ENCODE data around the gene ZMAT5.

ZMAT5 gene

DNA sequence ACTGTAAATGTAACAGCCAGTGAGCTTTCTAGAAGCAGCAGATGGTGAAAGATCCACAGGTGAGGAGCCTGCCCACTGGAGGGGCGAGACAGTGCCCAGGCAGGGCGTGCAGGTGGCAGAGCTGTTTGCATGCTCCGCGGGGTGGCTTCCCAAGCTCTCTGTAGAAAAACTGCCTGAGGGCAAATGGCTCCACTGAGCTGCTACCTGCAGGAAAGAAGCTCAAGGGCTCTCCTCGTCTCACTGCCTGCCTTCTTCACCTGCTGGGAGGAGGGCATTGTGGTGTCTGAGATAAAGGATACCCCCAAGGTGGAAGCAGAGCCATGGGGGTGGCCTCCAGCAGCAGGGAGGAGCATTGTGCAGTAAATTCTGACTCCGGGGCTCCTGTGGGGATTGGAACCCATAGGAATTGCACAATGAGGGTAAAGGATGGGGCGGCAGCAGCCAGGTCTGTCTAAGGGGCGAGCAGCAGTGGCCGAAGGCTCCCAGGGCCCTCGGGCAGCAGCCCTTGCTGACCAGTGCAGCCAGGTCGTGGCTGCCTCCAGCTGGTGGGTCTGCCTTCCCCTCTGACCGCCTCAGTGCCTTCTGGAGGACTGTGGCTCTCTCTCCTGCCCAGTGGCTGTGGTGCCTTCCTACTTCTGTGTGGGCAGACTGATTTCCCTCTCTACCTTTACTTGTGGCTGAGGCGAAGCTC lies 75.0 kb downstream of the ZMAT5 start:
- in situ Hi-C loops (cut with HindIII; ENCODE audit: low pct_unique_long_range_greater_than_20kb, low sequenced_read_pairs), result no loop called here
- no peak for TF ChIP-seq JUND (IDR thresholded peaks at IDR 0.05; ENCODE audit: low read depth)
- DNase-seq (ENCODE audit: low read depth in 1 of 2, low spot score in 1 of 2), result peak in 1 of 2 experiments; percentile 42

DNA sequence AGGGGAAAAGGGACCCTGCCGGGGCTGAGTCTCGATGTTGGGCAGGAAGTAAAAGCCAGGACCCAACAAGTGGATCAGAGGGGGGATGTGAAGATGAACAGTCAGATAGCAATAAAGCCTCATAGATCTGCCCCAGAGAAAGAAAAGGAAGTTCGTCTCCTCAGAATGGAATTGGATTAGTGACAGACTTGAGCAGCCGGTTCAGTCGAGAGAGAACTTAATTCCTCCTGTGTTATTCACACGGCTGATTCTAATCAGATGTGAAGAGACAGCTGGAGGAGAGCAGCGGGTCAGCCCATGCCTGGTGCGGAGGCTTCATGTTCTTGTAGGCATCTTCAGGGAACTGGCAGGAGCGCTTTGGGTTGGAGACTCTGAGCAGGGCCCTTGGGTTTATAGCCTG lies 76.3 kb downstream of the ZMAT5 start:
- peak in 1 of 2 experiments; percentile 50 for DNase-seq (ENCODE audit: low read depth in 1 of 2, low spot score in 1 of 2)
- in situ Hi-C loops (cut with HindIII; ENCODE audit: low pct_unique_long_range_greater_than_20kb, low sequenced_read_pairs), result no loop called here
- no peak for TF ChIP-seq JUND (IDR thresholded peaks at IDR 0.05; ENCODE audit: low read depth)

- in situ Hi-C loops (cut with HindIII; ENCODE audit: low pct_unique_long_range_greater_than_20kb, low sequenced_read_pairs), result no loop called here
- no peak for TF ChIP-seq JUND (IDR thresholded peaks at IDR 0.05; ENCODE audit: low read depth)
- DNase-seq (ENCODE audit: low read depth in 1 of 2, low spot score in 1 of 2), result peak in 1 of 2 experiments; percentile 39
These were observed 77.0 kb downstream of the ZMAT5 start for GRCh38 chr22:29689880-29690213.

DNA sequence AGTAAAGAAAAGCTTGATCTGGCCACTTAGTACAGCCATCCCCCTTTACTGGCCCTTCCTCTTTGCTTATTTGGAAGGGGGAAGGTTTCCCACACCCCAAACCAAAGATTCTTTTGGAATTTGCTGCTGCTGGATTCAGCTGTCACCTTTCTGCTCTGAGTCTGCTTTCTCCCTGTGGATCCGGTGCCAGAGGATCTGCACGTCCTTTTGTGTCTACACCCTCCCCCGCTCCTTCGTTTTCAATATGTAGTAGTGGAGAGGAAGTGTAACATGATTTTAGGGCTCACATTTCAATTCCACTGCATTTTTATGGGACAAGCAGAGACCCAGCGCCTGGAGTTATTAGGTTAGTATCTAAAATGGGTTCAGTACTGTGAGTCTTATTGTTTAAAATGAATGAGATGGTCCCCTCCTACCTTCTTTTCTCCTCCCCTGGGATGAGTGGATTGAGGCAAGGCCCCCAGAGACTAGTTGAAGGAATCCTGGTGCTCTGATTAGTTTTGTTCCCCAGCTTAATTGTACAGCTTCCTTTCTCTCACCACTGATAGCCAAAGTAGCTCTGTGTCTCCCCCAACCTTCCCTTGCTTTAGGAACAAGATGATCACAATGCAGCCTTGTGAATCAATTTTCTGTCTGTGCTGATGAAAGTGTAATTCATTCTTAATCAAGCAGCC lies 77.5 kb downstream of the ZMAT5 start:
- DNase-seq (ENCODE audit: low read depth in 1 of 2, low spot score in 1 of 2), result no peak
- TF ChIP-seq JUND (IDR thresholded peaks at IDR 0.05; ENCODE audit: low read depth), result no peak
- in situ Hi-C loops (cut with HindIII; ENCODE audit: low pct_unique_long_range_greater_than_20kb, low sequenced_read_pairs), result no loop called here

- TF ChIP-seq JUND (IDR thresholded peaks at IDR 0.05; ENCODE audit: low read depth), result no peak
- in situ Hi-C loops (cut with HindIII; ENCODE audit: low pct_unique_long_range_greater_than_20kb, low sequenced_read_pairs), result no loop called here
- DNase-seq (ENCODE audit: low read depth in 1 of 2, low spot score in 1 of 2), result no peak
These were observed 82.6 kb downstream of the ZMAT5 start for GRCh38 chr22:29684244-29684643.

DNA sequence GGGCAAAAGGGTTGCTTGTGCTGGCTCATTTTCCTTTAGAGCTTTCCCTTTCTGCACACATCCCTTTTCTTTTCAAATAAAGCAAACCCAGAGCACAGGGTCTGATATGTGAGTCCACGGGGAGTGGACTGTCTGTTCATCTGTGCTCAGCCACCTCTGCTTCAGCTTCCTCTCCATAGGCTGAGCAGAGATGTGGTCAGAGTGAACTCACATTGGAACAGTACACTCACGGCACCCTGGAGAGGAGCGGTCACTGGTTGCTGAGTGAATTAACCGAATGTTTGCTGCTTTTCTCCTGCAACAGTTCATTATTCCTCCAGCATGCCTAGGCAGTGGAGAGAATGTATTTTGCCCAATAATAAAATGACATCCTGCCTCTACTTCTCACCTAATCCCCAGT lies 83.3 kb downstream of the ZMAT5 start:
- in situ Hi-C loops (cut with HindIII; ENCODE audit: low pct_unique_long_range_greater_than_20kb, low sequenced_read_pairs), result no loop called here
- DNase-seq (ENCODE audit: low read depth in 1 of 2, low spot score in 1 of 2), result no peak
- TF ChIP-seq JUND (IDR thresholded peaks at IDR 0.05; ENCODE audit: low read depth), result no peak
